Fibroblast of lung (primary cell): ENCODE results near the gene CANX.

Source experiments
- CTCF ChIP-seq, 2 donors: IDR thresholded peaks in 1 of 2; conservative IDR thresholded peaks in 1 of 2; 1 replicate in 1 of 2; 2 replicates in 1 of 2; pipeline ENCODE4 v1.5.1; 2011 to 2012; ENCODE audit warnings: low read length in 2 of 2, control low read depth in 1 of 2, inconsistent platforms in 1 of 2, low read depth in 1 of 2, mild to moderate bottlenecking in 1 of 2
- EZH2 ChIP-seq: IDR thresholded peaks from 2 replicates; pipeline ENCODE4 v1.5.1; 2012; ENCODE audit warnings: low read length, control low read depth, mild to moderate bottlenecking; ENCODE audit errors: missing control alignments

GRCh38 chr5:179779826-179780225 is 81.1 kb downstream of the CANX start:
- TF ChIP-seq CTCF (conservative IDR thresholded peaks at IDR 0.05 in 1 of 2, IDR thresholded peaks at IDR 0.05 in 1 of 2; ENCODE audit: low read depth in 1 of 2, low read length in 2 of 2) (no peak), EZH2 (no peak)
